GM21515 (cell line): Measurements from ENCODE around the gene CD209.
"Not testable (repeated sequence)": the region's sequence is repeated elsewhere in the genome, so short reads cannot be mapped to it uniquely, and the experiment has no call there.

Experiments
- ATAC-seq: cut with Tn5 transposase; IDR thresholded peaks from one replicate; pipeline ENCODE4 v1.9.1; 2021; ENCODE audit not compliant: unreplicated experiment

CD209 gene

DNA sequence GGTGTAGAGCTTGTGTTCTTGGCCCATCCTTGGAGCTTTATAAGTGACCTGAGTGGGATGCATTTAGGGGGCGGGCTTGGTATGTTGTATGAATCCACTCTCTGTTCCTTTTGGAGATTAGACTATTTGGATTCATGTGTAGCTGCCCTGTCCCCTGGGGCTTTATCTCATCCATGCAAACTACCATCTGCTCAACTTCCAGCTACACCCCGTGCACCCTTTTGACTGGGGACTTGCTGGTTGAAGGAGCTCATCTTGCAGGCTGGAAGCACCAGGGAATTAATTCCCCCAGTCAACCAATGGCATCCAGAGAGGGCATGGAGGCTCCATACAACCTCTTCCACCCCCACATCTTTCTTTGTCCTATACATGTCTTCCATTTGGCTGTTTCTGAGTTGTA, 21.8 kb upstream of the CD209 start:
- no peak for ATAC-seq

DNA sequence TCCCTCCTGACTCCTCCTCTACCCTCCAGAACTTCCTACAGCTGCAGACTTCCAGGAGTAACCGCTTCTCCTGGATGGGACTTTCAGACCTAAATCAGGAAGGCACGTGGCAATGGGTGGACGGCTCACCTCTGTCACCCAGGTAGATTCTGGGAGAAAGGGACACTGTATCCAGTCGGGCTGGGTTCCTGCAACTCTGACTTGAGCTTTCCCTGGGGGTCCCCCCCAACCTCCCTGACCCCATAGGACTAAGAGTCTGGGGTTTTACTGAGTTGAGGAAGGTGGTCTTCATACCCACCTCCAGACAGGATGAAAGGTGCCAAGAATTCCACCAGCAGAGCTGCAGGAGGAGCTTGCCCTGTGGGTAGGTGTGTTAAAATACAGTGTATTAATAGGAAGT, 20.2 kb upstream of the CD209 start:
- no peak for ATAC-seq

DNA sequence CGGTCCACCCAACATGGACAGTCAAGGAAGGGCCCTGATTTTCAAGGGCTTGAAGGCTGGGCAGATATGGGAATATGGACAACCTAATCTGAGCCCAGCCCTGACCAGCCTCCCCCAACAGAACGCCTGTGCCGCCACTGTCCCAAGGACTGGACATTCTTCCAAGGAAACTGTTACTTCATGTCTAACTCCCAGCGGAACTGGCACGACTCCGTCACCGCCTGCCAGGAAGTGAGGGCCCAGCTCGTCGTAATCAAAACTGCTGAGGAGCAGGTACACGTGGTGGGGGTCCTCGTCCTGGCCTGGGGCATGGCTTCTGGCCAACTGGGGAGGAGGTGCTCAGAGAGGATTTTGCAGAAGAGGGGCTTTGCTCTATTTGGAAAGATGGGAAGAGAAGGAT, 19.2 kb upstream of the CD209 start:
- no peak for ATAC-seq

DNA sequence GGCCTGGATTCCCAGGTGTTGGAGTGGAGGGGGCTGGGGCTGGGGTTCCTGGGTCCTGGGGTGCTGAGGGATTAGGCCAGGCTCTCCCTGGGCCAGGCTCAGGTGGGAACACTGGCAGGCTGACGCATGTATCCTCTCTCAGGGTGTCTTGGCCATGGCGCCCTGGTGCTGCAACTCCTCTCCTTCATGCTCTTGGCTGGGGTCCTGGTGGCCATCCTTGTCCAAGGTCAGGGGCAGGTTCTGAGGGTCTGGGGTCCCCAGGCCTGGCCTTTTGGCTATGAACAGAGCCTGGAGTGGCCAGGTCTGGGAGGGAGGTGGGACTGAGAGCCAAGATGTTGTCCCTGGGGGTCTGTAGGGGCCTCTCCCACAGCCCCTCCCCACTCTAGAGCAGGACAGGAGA, 17.7 kb upstream of the CD209 start:
- not testable (repeated sequence) for ATAC-seq

DNA sequence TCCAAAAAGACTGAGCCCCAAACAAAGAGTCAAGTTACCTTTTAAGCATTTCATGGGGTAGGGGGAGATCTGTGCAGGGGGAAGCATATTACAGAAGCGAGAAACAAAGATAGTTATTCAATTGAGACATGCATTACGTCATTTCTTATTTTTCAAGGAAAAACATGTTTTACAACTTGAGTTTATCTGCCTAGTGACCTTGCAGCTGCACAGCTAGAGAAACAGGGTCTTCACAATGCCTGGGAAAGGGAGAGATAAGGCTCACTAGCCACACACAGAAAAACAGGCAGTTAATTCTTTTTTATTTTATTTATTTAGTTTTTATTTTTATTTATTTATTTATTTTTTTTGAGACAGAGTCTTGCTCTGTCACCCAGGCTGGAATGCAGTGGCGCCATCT, 16.8 kb upstream of the CD209 start:
- not testable (repeated sequence) for ATAC-seq

DNA sequence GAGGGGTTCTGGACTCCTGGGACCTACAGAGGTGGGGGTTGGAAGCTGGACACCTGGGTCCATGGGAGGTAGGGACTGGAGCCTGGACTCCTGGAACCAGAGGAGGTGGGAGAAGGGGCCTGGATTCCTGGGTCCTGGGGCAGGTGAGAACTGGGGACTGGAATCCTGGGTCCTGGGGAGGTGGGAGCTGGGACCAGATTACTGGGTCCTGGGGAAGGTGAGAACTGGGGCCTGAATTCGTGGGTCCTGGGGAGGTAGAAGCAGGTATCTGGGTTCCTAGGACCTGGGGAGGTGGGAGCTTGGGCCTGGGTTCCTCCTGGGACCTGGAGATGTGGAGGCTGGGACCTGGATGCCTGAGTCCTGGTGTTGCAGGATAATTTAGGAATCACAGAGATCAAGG, 16.4 kb upstream of the CD209 start:
- no peak for ATAC-seq

DNA sequence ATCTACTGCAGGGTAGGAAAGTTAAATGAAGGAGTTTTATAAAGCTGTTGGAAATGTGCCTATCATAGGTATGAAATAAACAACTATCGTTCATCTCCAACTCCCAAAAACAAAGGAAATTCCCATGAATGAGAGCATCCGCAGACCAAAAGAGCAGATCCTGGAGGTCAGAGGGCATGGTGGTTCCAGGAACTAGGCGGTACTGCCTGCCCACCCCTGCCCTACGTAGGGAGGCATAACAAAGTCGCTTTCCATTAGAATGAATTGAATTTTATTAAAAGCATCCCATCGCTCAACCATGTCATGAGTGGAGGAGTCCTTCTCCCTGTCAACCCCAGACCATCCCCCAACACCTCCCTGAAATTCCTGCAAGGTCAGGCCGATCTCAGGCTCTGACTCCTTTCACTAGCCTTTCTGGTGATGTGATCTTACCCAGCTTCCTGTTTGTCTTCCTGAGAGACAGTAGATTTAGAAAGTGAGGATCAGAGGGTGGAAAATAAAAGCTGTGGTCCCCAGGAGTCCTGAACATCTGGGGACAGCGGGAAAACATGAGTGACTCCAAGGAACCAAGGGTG, 15.5 kb upstream of the CD209 start, which contains the start of gene CLEC4M:
TSS of gene CLEC4M (plus strand) at position 525 of the 575 bp plus-strand sequence. CDS start at position 549, 24 bp downstream.
- no peak for ATAC-seq

DNA sequence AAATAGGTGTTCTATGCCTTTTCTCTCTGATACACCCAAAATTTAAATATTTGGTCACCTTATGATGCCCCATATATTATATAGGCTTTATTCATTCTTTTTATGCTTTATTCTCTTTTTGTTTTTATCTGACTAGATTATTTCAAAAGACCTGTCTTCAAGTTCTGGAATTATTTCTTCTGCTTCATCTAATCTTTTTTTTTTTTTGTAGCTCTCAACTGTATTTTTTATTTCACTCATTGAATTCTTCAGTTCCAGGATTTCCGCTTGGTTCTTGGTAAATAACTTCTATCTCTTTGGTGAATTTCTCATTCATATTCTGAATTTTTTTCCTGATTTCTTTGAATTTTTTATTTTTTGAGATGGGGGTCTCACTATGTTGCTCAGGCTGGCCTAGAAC, 11.8 kb upstream of the CD209 start:
- no peak for ATAC-seq

DNA sequence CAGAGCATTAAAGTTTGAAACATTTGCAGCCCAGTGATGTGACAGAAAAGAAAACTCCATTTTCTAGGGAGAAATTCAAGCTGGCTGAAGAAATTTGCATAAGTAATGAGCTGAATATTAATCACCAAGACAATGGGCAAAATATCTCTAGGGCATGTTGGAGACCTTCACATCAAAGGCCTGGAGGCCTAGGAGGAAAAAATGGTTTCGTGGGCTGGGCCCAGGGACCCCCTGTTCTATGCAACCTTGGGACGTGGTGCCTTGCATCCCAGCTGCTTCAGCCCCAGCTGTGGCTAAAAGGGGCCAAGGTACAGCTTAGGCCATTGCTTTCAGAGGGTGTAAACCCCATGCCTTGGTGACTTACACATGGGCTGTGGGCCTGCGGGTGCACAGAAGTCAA, 10.0 kb upstream of the CD209 start:
- no peak for ATAC-seq

DNA sequence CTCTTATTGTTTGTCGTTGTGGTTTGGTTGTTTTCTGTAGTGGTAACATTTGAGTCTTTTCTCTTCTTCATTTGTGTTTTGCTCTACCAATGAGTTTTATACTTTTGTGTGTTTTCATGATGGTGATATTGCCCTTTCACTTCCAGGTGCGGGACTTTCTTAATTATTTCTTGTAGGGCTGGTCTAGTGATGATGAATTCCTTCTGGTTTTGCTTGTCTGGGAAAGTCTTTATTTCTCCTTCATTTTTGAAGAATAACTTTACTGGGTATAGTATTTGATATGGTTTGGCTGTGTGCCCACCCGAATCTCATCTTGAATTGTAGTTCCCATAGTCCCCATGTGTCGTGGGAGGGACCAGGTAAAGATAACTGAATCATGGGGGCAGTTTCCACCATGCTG, 8.9 kb upstream of the CD209 start:
- no peak for ATAC-seq

DNA sequence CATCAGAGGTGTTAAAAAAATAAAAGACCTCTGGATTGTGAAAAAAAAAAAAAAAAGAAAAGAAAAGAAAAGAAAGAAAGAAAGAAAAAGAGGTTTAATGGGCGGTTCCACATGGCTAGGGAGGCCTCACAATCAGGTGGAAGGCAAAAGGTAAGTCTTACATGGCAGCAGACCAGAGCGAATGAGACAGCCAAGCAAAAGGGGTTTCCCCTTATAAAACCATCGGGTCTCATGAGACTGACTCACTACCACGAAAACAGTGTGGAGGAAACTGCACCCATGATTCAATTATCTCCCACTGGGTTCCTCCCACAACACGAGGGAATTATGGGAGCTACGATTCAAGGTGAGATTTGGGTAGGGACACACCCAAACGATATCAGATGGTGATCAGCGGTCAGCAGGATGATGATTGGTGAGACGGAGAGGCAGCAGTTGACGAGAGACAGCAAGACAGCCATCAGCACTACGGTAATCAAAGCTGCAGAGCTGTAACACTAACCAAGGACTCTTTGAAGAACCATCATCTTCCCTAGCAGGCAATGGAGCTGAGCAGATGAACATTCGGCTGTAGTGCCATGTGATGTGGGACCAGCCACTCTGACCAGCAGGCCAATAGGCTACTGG, 3.9 kb upstream of the CD209 start:
- ATAC-seq = no peak

DNA sequence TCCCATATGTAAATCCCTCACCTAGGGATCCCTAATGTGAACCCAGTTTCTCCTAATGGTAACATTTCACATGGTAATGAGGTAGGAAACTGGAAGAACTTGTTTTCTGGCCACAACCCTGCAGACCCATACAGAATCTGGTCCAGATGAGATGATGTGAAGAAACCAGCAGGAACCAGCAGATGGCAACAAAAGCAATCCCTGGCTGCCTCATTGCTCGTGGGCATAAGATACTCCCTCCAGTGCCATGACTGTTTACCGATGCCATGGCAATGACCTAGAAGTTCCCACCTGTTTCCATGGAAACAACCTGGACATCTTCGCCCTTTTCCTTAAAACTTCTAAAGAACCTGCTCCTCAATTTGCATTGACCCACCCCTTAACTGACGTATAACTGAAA, 1.4 kb upstream of the CD209 start:
- no peak for ATAC-seq

DNA sequence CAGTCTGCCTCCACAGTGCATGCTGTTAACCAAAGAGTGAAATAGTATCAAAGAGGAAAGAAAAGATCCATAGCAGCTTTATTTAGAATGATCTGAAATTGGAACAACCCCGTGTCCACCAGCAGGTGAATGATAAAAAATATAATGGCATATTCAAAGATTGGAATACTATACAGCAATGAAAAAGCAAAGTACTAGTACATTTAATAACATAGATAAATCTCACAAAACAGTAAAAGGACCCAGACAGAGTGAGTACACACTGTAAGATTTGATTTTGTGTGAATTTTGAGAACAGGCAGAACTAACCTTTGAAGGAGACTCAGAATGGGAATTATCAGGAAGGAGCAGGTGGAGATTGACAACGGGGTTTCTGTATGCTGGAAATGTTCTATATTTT, 837 bp upstream of the CD209 start:
- no peak for ATAC-seq

DNA sequence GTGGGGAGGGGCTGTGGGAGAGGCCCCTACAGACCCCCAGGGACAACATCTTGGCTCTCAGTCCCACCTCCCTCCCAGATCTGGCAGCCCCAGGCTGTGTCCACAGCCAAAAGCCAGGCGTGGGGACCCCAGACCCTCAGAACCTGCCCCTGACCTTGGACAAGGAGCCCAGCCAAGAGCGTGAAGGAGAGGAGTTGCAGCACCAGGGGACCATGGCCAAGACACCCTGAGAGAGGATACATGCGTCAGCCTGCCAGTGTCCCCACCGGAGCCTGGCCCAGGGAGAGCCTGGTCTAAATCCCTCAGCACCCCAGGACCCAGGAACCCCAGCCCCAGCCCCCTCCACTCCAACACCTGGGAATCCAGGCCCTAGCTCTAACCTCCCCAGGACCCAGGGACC, 1.0 kb downstream of the CD209 start:
- not testable (repeated sequence) for ATAC-seq

DNA sequence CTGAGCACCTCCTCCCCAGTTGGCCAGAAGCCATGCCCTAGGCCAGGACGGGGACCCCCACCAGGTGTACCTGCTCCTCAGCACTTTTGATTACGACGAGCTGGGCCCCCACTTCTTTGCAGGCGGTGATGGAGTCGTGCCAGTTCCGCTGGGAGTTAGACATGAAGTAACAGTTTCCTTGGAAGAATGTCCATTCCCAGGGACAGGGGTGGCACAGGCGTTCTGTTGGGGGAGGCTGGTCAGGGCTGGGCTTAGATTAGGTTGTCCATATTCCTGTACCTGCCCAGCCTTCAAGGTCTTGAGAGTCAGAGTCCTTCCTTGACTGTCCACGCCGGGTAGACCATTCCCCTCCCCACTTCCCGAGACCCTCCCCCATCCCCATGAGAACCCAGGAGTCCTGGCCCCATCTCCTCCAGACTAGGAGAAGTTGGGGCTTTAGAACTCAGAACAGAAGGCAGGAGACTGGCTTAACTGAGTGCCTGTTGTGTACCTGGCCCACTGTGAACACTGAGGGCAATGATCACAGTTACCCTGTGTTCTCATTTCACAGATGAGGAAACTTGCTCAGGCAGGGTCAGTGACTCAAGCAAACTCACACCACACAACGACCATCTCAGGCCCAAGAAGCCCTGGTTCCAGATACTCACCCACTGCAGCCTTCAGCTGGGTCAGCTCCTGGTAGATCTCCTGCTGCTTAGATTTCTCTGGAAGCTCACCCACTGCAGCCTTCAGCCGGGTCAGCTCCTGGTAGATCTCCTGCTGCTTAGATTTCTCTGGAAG, 2.3 kb downstream of the CD209 start:
- ATAC-seq = no peak

DNA sequence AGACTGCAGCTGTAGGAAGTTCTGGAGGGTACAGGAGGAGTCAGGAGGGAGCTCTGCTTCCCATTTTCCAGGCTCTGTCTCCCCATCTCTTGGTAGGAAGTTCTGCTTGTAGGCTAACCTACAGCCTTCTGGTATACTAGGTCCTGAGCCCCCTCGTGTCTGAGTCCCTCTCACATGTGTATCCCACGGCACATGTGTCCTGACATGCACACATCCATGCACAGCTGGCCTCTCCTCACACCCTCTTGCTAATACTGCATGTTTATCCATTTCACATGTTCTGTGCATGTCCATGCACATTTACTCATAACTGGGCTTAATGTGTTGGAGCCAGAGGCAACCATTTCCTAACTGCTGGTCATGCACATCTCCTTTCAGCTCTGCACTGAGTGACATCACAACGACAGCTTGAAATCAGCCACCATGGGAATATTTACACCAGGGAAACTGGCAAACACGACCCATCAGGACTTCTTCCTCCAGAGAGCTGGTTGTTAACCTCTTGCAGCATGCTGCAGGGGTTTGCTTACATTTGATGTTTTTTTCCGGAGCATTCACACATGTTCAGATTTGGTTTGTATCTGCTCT, 3.0 kb downstream of the CD209 start:
- no peak for ATAC-seq

DNA sequence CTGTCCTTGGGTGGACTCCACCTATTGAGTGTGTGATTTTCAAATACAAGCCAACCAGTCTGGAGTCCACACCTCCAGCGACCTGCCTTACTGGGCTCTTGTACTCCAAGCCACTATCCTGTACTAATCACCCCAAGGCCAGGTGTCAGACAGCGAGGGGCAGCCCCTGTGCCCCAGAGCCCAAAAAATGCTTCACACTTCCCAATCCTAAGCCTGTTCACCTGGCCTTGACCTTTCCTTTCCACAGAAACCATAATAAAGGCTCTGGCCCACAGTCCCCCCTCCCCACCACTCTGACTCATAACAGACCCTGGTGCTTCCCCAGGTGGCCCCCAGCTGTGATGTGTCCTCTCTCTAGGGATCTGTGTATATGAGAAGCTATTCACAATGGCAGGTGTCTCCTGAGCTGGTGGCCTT, 3.9 kb downstream of the CD209 start:
- peak; percentile 47 for ATAC-seq

DNA sequence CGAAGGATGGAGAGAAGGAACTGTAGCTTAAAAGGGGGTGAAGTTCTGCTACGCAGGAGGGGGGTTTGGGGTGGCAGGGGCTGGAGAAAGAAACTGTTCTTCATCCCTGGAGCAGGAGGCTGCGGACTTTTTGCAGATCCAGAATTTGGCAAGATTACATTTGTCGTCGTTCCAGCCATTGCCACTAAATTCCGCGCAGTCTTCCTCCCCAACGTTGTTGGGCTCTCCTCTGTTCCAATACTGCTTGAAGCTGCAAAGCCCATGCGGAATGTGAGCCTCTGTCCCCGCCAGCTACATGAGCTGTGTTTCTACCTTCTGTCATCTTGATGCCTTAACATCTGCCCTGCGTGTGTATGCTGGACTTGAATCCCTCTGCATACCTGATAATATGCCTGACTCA, 4.3 kb downstream of the CD209 start:
- ATAC-seq = no peak

DNA sequence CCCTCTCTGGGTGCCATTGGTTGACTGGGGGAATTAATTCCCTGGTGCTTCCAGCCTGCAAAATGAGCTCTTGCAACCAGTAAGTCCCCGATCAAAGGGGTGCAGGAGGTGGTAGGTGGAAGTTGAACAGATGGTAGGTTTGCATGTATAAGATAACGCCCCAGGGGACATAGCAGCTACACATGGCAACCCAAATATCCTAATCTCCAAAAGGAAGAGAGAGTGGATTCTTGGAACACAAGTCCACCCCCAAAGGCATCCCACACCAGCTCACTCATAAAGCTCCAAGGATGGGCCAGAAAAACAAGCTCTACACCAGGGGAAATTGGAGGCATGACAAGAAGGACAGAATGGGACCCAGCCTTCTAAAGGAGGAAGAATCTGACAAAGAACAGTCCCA, 4.8 kb downstream of the CD209 start:
- no peak for ATAC-seq

DNA sequence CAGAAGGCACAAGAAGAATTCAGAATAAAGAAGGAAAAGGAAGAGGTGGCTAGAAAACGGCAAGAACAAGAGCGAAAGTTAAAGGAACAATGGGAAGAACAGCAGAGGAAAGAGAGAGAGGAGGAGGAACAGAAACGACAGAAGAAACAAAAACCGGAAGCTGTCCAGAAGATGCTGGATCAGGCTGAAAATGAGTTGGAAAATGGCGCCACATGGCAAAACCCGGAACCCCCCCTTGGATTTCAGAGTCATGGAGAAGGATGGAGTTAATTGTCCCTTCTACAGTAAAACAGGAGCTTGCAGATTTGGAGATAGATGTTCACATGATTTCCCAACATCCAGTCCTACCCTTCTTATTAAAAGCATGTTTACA, 6.7 kb downstream of the CD209 start:
- no peak for ATAC-seq

DNA sequence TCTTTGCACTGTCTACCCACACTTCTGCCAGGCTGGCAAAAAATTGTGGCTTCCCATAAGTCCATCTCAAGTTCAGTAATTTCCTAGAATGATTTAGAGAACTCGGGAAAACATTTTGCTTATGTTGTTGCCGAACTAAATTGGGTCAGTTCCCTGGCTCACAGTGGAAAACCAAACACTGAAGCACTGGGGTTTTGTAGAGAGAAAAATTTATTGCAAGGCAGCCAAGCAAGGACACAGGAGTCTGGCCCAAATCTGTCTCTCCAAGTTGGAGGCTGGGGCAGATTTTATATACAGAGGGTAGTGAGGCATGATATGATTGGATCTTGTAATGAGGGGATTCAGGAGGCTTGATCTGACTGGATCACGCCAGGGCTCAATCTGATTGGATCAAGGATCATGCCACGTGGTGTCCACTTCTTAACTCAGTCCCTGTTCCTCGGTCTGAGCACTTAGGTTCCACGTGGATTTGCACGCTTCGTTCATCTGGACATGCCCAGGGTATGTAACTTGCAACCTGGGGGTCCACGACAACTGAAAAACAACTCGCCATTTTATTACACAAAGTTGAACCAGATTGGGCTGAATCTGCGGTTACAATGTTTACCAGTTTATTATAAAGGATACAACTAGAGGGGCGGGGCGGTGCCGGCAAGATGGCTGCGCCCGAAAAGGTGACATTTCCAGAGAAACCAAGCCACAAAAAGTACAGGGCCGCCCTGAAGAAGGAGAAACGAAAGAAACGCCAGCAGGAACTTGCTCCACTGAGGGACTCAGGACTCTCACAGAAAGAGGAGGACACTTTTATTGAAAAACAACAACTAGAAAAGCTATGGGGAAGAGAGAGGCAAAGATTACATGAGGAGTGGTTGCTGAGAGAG, 7.3 kb downstream of the CD209 start:
- ATAC-seq = no peak
